ENCODE measurements around the gene HDAC9.

GRCh38 chr7:18902892-18903291 is 407.3 kb downstream of the HDAC9 start:
- TF ChIP-seq CTCF (IDR thresholded peaks at IDR 0.05) (no peak), POLR2AphosphoS5 (IDR thresholded peaks at IDR 0.05; ENCODE audit: low read depth, low read length) (no peak)
